GM21737 (cell line): ENCODE measurements around the gene CASP9.
"Not testable (repeated sequence)": the region's sequence is repeated elsewhere in the genome, so short reads cannot be mapped to it uniquely, and the experiment has no call there.

ENCODE experiments used
- ATAC-seq: cut with Tn5 transposase; IDR thresholded peaks from one replicate; pipeline ENCODE4 v1.9.1; 2021; ENCODE audit warnings: mild to moderate bottlenecking, moderate library complexity; ENCODE audit not compliant: unreplicated experiment

Gene CASP9

GRCh38 chr1:15471067-15471466, 52.9 kb downstream of the CASP9 start:
- ATAC-seq: not testable (repeated sequence)

- ATAC-seq: not testable (repeated sequence)
Measured at GRCh38 chr1:15469821-15470448, 54.1 kb downstream of the CASP9 start.

DNA sequence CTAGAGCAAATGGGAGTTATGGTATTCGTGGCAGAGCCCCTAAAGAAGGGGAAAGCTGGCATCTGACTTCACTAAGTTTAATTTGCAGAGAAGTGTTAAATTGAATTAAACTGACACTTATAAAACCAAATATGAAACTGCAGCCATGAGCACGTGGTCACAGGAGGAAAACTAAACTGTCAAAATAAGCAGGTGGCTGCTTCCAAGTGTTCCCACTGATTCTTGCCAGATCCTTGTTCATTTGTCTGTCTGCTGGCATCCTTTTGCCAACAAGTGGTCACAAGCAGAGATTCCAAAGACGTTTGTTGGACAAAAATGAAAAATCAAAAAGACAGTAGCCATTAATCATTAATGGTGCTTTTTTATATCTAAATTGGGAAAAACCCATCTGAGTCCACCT, 54.7 kb downstream of the CASP9 start:
- no peak for ATAC-seq

DNA sequence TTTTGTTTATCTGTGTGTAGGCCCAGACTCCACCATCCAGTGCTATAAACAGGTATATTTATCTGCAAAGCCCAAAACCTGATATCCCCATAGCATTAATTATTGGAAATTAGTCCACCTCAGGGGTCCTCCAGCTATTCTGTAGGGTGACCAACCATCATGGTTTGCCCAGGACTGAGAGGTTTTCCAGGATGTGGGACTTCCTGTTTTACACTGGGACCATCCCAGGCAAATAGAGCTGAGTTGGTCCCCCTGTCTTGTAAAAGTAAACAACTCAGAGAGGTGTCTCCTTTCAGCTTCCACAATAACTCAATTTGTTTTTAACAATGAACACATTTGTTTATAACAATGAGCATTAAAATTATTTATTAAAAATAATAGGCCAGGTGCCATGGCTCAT, 55.9 kb downstream of the CASP9 start:
- no peak for ATAC-seq

- ATAC-seq: not testable (repeated sequence)
Measured at GRCh38 chr1:15466955-15467625, 56.9 kb downstream of the CASP9 start.

GRCh38 chr1:15465674-15466073, 58.3 kb downstream of the CASP9 start:
- ATAC-seq: no peak

- ATAC-seq: not testable (repeated sequence)
Measured at GRCh38 chr1:15463926-15464322, 60.1 kb downstream of the CASP9 start.

- ATAC-seq: not testable (repeated sequence)
Measured at GRCh38 chr1:15463064-15463800, 60.8 kb downstream of the CASP9 start.

- no peak for ATAC-seq
Measured at GRCh38 chr1:15460708-15461095, 63.3 kb downstream of the CASP9 start.

GRCh38 chr1:15459771-15460707, 64.0 kb downstream of the CASP9 start:
- ATAC-seq: no peak

DNA sequence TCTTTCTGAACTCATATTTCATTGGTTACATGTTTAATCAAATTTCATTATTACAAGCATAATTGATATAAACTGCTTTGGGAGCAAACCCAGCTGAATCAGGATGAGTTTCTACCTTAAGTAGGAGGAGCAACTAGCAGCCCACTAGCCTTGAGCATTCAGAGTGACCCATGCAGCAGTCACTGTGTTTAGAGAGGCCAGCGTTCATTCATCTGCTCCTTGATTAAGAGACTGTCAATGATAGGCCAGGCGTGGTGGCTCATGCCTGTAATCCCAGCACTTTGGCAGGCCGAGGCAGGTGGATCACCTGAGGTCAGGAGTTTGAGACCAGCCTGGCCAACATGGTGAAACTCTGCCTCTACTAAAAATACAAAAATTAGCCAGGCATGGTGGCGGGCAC, 65.6 kb downstream of the CASP9 start:
- ATAC-seq: not testable (repeated sequence)

DNA sequence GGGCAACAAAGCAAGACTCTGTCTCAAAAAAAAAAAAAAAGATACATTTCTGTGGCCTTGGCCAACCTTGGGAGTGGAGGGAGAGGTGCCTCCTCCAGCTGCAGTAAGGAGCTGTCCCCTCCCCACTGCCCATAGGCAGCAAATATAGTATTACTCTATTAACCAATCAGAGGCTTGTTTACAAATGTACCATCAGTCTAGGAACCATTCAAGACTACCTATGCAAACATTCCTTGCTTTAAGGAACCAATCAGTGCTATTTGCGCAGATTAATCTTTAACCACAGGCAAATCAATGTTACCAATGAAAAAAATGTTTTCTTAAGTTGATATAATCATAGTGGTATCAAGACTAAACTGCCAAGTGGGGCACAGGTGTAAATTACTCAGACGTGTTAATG, 66.4 kb downstream of the CASP9 start:
- ATAC-seq: no peak

DNA sequence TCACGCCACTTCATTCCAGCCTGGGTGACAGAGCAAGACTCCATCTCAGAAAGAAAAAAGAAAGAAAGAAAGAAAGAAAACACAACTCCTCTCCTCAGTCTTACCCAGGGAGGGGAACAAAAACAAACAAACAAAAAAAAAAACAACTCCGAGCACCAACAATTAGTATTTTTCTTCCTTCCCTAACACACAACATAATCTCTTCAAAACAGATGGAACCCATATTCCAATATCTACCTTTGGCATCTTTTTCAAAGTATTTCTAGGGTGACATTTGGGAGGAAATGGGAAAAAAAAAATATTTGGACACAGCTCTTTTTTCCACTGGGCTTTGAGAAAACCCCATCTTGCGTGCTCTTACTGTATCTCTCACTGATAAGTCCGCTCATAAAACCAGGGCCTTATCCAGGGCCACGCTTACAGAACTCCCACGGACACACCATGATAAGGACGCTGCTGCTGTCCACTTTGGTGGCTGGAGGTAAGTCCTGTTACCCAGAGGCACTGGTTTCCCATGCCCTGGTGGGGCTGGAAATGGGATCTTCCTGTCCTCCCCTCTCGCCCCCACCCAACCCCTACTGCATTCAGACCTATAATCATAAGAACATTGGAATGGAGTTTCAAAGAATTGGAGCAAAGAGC, 67.6 kb downstream of the CASP9 start, which contains the start of gene CELA2A:
Gene CELA2A (plus strand): TSS at position 420 of the 642 bp plus-strand sequence. CDS start 22 bp downstream, at position 442.
- ATAC-seq: no peak

DNA sequence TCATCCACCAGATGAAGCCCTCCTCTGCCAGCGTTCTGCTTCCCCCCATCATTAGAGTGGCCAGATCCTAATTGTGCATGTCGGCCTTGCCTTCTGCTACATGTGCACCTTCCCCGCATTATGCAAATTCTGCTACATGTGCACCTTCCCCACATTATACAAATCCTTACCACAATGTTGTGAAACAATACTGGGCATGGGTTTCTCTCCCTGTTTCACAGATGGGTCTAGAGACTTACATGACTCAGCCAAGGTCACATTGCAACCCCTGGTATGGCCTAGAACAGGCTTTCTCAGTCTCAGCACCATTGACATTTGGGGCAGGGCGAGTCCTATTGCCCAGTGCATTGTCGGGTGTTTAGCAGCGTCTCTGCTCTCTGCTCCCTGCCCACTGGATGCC, 68.5 kb downstream of the CASP9 start:
- no peak for ATAC-seq

- ATAC-seq: no peak
Measured at GRCh38 chr1:15454256-15454655, 69.8 kb downstream of the CASP9 start.

GRCh38 chr1:15453734-15454133, 70.3 kb downstream of the CASP9 start:
- ATAC-seq: no peak

DNA sequence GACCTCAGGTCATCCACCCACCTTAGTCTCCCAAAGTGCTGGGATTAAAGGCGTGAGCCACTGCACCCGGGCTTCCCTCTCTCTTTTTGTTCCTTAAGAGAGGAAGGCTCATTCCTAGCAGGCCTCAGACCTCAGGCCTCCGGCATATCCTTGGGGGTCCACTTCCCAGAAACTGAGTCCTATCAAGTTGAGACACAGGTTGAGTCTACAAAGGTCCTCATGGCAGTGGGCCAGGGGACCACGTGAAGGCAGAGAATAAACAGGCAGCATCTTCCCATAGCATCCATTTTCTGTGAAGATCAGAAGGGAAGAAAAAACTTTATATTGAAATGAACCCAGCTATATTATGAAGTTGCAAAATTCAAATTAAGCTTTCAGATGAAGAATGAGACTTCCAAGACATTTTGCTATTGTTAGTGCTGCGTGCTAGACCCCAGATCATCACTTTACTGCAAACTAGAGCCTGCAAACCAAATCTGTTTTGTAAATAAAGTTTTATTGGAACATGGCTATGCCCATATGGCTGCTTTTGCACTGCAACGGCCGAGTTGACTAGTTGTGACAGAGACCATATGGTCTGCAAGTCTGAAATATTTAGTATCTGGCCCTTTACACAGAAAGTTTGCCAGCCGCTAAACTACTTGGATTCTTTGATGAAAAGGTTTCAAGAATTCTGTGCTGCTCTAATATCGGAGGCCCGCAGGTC, 71.0 kb downstream of the CASP9 start:
- ATAC-seq: no peak

DNA sequence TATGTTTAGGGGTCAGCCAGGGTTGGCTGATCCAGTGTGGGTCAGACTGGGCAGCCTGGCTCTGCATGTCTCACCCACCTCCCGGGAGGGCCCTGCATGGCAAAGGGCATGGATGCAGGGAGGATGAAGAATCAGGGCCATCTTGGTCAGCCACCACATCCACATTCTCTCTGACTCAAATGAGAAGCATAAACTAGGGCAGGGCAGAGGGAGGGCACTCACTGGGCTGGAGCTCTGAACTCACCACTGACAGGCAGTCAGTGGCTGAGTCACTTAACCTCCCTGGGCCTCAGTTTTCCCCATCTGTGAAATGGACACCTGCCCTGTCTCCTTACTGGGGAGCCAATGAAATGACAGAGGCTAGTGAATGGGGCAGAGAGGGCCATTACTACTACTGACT, 71.8 kb downstream of the CASP9 start:
- no peak for ATAC-seq

DNA sequence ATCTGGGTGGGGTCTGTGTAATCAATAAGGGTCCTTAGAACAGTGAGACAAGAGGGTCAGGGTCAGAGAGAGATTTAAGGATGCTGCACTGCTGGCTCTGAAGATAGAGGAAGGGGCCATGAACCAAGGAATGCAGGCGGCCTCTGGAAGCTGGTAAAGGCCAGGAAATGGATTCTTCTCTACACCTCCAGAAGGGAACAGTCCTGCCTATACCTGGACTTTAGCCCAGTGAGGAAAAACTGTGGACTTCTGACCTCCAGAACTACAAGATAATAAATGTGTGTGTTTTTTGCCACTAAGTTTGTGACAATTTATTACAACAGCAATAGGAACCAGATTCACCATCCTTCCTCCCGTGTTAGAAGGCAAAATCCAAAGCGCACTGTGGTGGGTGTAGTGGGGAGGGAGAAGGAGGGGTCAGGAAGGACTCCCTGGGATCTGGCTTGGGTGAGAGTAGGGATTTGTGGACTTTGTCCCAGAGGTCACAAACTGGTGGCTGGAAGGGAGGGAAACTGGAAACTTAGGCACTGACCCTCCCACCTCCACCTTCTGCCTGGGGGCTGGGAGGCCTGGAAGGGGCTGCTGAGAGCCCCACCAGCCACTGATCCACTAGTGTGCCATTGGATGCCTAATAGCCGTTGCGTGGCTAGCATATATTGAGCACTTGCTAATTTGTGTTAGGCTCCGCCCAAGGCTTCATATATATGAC, 72.8 kb downstream of the CASP9 start:
- ATAC-seq: no peak
